Astrocyte (in vitro differentiated cells and primary cell): ENCODE data around the gene PLPPR1.

Source experiments
- CTCF ChIP-seq: IDR thresholded peaks from 2 replicates; pipeline ENCODE4 v1.5.1; 2011; ENCODE audit warnings: low read depth, mild to moderate bottlenecking, inconsistent platforms, low read length, moderate library complexity; ENCODE audit not compliant: insufficient read depth
- EZH2 ChIP-seq: IDR thresholded peaks from 2 replicates; pipeline ENCODE4 v1.6.1; 2012; ENCODE audit warnings: mild to moderate bottlenecking, low read length, inconsistent platforms; ENCODE audit not compliant: insufficient read depth

- TF ChIP-seq EZH2, result no peak
- TF ChIP-seq CTCF, result no peak
These were observed 1.3 kb upstream of the PLPPR1 start for GRCh38 chr9:101027236-101027635.
